Stimulated activated CD8-positive, alpha-beta memory T cell treated with anti-CD3 and anti-CD28 coated beads, Interleukin-7, amount 100 ng/mL, for 4 hours (primary cell): ENCODE results near the gene CNOT6L.

ENCODE experiments used
- DNase-seq, 2 donors: peaks; one replicate each; pipeline ENCODE4 v3.0.0-alpha.2; 2020; ENCODE audit warnings: low read depth in 2 of 2

CNOT6L gene

DNA sequence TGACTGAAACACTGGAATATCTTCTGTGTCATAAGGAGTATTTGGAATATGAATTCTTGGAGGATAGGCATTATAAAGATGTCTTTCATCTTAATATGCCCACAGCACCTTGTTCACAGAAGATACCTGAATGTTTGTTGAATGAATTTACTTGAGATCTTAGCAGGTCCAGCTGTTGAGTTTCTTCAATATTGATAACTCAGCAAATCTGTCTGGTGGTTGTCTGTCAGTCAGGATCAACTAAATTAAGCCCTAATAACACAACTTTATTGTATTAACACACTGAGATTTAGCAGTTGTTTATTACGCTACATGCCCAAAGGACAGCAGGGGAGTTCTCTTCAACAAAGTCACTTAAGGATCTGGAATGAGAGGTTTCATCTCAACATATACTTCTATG is 106.5 kb downstream of the CNOT6L start:
- no peak for DNase-seq

- no peak for DNase-seq
Observed at GRCh38 chr4:77711469-77711868, 107.7 kb downstream of the CNOT6L start.

DNA sequence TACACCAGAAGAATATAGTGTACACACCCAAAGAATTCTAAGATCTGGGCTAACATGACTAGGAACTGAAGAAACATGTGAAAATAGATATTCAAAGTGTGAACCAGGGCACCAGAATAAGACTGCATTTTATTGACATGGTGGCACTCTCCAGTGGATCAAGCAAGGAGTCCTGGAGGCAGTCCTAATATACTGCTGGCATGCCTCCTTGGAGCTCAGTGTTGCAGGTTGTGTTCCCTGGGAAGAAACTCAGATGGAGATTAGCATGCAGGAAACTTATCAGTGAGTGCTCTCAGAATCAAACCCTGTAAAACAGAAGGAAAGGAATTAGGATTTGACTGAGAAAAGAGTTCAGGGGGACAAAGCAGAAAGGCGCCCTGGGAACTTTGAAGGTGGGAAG is 108.5 kb downstream of the CNOT6L start:
- DNase-seq: no peak

GRCh38 chr4:77710059-77710458 is 109.1 kb downstream of the CNOT6L start:
- no peak for DNase-seq

DNA sequence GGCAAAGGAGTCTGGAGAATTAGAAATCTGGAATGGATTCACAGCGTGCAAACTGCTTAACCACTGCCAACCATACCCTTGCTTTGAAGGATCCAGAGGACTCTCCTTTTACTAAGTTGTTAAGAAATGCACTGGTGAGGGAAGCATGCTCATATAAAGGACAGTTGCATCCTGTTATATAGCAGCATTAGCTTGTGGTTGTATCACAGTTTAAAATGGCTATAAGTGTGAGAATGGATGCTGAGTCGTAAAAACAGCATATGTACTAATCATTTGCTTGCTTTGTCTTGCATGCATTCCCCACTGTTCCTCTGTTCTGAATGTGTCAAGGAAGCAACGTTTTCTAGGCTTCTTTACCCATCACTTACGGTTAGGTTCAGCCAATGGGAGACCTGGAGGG is 112.5 kb downstream of the CNOT6L start:
- DNase-seq: no peak

DNA sequence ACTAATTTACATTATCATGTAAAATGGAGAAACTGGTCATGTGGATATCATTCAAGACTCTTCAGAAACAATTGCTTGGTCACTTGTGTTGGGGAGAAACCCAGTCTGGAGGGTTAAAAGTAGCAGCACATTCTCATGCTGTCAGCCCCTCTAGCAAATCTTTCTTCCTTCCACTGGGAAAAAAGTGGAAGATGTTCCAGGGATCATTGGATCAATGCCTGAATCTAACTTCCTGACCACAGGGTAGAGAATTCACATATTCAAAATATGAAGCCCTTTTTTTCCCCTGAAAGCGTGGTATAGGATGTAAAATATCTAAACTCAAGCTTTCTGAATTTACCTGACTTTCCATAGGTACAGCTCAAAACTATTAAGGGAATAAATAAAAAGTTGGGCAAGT is 115.5 kb downstream of the CNOT6L start:
- no peak for DNase-seq

DNA sequence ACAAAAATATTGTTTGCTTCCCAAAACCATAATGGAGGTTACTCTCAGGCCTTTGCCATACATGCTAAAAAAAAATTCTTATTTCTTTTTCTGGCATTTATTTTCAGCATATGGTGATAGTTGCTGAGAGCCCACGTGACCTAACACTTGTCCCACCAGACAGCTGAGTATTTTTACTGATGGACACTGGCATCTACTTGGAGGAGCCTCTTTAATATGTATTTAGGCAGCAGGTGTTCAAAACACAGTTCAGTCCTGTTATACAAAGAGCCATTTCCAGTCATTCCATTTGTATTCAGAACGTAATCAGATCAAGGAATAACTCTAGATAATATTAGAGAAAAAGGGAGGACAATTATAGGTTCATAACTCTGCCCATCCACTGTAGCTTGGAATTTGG is 118.0 kb downstream of the CNOT6L start:
- no peak for DNase-seq

- no peak for DNase-seq
Observed at GRCh38 chr4:77699731-77700210, 119.4 kb downstream of the CNOT6L start.

- no peak for DNase-seq
Observed at GRCh38 chr4:77697860-77698590, 121.1 kb downstream of the CNOT6L start.

DNA sequence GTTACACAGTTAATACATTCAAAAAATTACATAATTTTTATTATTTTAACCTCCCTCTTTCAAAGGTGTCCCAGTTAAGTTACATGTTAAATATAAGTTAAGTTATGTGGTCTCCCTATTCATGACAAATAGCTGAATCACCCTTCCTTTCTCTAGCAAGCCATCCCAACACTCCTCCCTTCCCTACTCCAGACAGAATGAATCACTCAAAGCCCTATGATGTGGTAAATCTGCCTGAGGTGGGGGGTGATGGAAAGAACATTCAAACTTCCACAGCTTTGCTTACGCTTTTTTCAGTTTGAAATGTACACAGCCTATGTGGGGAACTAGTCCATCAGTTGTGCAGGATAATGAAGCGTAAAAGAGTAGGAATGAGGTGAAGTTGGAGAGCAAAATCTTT is 123.4 kb downstream of the CNOT6L start:
- DNase-seq: no peak

DNA sequence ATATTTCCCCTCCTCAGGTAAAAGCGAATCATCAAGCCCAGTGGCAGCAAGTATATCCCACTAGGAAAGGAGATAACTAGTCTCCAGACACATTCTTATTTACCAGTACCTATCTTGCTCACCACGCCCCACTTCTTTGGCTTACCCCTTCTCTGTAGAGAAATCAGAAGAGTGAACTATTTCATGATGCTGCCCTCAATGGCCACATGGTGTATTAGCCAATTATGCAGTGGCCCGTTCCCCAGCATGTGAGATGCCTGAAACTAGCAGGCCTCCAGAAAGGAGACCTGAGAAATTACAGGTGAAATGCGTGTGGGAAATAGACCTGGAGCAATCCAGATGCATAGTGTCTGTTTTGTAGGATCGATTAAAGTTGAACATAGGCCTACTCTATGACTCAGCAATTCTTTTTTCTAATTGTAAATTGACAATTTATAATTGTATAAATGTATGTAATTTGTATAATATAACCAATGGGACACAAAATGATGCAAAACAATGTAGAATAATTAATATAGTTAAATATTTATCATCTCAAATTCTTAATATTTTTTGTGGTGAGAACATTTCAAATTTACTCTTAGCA is 126.2 kb downstream of the CNOT6L start:
- no peak for DNase-seq

DNA sequence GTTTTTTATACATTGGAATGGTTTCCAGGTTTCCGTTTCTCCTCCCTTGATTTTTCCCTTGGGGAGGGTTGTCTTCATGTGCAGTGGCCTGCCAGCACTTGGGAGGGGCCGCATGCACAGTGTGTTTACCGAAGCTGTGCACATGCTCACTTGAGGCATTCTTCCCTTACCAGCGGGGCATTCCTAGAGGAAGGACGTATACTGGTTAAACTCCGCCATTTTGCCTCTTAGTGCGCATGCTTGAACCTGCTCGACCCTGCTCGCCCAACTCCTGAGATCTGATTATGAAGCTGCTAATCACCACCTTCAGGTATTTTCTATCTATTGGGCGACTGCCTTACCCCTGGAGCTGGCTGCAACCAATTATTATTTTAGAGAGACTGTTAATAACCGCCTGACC is 137.4 kb downstream of the CNOT6L start:
- no peak for DNase-seq

- DNase-seq: no peak
Observed at GRCh38 chr4:77676842-77677241, 142.3 kb downstream of the CNOT6L start.

- DNase-seq: no peak
Observed at GRCh38 chr4:77671051-77671450, 148.1 kb downstream of the CNOT6L start.

- DNase-seq: no peak
Observed at GRCh38 chr4:77669946-77670590, 149.1 kb downstream of the CNOT6L start.

- DNase-seq: no peak
Observed at GRCh38 chr4:77665381-77666069, 153.6 kb downstream of the CNOT6L start.
